ENCODE data around the gene ERC2.

DNA sequence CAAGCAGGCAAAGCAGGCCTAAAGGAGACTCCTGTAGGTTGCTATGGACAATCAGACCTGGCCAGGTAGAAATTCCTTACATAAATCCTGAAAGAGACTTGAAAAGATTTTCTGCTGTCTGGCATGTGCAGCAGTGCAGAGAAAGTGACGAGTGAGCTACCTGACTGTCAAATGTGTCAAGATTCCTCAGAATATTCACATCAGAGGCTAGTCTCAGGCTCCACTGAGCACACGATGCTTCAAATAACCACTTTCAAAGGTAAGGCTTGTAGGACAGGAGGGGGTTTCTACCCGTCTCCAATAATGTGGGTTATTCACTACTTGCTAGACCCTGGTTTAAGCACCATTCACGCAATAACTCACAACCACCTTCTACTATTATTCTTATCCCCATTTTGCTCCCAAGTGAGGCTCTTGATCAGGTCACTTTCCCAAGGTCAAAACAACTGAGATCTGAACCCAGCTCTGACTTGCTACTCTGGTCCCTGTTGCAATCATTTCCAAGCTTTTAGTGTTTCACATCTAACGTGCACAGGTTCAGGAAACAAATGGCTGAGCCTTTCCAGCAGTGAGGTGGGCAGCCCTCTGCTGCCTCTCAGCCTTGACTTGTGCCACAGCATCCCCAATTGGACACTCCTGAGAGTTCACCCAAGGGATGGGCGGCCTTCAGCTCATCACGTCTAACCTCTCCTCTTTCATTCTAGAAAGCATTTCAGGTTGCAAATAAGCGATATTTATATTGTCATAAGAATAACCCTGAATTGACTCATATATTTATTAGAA, 651.3 kb downstream of the ERC2 start:
- no peak for TF ChIP-seq POLR2A (IDR thresholded peaks at IDR 0.05)
- TF ChIP-seq, protein P1, sequence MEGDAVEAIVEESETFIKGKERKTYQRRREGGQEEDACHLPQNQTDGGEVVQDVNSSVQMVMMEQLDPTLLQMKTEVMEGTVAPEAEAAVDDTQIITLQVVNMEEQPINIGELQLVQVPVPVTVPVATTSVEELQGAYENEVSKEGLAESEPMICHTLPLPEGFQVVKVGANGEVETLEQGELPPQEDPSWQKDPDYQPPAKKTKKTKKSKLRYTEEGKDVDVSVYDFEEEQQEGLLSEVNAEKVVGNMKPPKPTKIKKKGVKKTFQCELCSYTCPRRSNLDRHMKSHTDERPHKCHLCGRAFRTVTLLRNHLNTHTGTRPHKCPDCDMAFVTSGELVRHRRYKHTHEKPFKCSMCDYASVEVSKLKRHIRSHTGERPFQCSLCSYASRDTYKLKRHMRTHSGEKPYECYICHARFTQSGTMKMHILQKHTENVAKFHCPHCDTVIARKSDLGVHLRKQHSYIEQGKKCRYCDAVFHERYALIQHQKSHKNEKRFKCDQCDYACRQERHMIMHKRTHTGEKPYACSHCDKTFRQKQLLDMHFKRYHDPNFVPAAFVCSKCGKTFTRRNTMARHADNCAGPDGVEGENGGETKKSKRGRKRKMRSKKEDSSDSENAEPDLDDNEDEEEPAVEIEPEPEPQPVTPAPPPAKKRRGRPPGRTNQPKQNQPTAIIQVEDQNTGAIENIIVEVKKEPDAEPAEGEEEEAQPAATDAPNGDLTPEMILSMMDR (IDR thresholded peaks at IDR 0.05): no peak
- no peak for TF ChIP-seq POLR2AphosphoS5 (IDR thresholded peaks at IDR 0.05)

Measured in upper lobe of left lung (tissue), 4 donors.